Stimulated activated CD4-positive, alpha-beta T cell treated with anti-CD3 and anti-CD28 coated beads, TNF-alpha, amount 100 ng/mL, for 48 hours (primary cell): Measurements from ENCODE around the gene ACAD11.

Experiments used
- DNase-seq, 3 donors: peaks; one replicate each; pipeline ENCODE4 v3.0.0-alpha.2; 2020; ENCODE audit warnings: low read depth in 3 of 3

The ACAD11 gene, protein sequence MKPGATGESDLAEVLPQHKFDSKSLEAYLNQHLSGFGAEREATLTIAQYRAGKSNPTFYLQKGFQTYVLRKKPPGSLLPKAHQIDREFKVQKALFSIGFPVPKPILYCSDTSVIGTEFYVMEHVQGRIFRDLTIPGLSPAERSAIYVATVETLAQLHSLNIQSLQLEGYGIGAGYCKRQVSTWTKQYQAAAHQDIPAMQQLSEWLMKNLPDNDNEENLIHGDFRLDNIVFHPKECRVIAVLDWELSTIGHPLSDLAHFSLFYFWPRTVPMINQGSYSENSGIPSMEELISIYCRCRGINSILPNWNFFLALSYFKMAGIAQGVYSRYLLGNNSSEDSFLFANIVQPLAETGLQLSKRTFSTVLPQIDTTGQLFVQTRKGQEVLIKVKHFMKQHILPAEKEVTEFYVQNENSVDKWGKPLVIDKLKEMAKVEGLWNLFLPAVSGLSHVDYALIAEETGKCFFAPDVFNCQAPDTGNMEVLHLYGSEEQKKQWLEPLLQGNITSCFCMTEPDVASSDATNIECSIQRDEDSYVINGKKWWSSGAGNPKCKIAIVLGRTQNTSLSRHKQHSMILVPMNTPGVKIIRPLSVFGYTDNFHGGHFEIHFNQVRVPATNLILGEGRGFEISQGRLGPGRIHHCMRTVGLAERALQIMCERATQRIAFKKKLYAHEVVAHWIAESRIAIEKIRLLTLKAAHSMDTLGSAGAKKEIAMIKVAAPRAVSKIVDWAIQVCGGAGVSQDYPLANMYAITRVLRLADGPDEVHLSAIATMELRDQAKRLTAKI

DNA sequence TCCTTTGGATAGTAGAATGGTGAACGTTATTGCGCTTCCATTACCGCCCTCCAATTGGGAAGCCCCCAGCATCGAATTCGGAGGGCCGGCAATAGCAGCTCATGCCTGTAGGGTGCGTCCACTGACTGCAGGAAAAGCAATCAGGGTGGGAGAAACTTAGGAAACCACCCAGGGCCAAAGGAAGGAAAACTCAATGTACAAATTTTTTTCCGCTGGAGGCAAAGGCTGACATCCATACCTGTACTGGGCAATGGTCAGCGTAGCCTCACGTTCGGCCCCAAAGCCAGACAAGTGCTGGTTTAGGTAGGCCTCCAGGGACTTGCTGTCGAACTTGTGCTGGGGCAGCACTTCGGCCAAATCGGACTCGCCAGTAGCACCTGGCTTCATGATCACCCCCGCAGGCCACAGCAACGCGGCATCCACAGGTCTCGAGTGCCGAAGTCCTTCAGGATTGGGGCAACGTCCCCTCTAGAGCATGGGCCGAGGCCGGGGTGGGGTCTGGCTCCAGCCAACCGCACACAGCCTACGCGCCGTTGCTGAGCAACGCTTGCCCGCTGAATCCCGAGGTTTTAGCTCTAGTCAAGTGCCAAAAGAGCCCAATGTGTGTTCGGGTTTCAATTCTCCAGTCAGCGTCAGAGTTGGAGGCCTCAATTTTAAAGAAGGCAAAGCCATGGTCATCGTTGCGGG lies at the start of gene ACAD11:
ACAD11 (minus strand) TSS at position 445 of the 687 bp plus-strand sequence; CDS start at position 387, 58 bp downstream.
- DNase-seq, result peak in 1 of 3 donors; percentile 15

DNA sequence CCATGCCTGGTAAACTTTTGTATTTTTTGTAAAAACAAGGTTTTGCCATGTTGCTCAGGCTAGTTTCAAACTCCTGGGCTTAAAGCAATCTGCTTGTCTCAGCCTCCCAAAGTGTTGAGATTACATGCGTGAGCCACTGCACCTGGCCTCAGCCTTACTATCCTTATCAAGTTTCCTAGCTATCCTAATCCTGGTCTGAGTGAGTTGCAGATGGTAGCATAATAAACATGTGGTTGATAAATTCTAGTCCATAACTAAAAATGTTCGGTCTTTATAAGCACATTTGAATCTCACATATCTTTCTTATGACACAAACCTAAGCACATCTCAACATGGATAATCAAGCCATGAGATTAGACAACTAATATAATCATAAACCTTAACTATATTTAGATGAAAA lies 44.1 kb upstream of the ACAD11 start:
- DNase-seq, result no peak

DNA sequence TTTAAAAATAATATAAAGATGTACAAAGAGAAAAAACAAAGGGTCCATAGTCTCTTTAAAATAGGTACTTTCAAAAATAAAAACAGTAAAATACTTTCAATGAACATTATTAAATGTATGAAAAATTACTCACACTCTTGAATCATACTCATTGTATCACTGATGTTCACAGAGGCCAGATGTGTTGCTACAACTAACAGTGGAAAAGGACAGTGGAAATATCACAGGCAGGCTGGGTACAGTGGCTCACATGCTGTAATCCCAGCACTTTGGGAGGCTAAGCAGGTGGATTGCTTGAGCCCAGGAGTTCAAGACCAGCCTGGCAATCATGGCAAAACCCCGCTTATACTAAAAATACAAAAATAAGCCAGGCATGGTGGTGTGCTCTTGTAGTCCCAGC lies 35.8 kb upstream of the ACAD11 start:
- no peak for DNase-seq

DNA sequence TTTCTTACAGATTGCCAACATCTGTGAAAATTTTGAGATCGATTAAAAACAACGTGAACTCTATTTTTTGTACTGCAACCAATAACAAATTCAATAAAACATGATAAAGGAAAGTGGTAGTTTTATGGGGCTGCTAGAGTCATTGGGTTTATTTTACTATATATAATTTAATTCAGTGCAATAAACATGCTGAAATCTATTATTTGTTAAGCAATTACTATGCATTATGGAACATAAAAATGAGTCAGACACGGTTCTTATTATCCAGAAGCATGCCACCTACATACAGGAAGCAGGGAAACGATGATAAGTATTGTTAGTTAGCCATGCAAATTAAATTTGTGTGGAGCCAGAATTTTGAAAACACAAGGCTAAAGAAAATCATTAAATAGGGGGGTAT lies 35.4 kb upstream of the ACAD11 start:
- DNase-seq, result no peak

DNA sequence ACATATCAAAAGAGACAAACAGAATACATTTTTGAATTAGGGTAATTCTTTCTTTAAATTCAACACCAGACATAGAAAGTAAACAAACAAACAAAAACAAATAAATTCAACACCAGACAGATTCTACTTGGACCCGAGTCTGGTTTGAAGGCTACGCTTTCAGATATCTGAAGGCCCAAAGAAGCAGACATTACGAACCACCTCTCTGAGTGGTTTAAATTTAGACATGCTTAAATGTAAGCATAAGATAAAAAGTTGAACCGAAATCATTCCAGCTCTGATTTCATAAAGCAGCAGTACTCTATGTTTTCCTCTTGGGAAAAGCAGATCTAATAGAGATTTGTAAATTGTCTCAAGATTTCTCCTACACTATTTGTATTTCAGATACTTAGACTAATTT lies 30.4 kb upstream of the ACAD11 start:
- no peak for DNase-seq

DNA sequence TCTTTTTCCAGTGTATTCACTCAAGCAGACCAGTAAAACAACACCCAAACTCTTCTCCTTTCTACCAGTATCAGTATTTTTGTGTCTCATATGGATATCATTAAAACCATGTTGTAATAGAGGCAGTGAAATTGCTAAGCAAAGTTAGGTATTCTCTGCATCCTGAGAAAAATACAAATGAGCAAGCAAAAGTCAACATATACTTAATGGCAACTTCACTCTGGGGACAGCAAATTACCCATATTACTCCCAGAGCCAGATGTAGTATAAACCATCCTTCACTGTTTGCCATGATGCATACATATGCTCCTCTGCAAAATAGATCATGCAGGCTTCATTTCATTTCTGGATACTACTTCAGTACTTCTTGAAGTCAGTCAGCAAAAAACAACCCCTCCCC lies 22.6 kb upstream of the ACAD11 start:
- DNase-seq, result no peak

DNA sequence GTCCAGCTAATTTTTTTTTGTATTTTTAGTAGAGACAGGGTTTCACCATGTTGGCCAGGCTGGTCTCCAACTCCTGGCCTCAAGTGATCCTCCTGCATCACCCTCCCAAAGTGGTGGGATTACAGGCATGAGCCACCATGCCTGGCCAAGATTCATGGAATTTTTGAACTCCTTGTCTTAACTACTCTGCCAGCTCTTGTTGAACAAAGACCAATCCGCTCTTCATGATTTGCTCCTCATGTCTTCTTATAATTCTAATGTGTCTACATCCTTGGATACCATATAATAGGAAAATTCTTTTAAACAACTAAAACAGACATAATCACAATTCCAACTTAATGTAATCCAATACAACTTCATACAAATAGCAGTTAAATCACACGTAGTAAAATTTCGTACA lies 21.8 kb upstream of the ACAD11 start:
- no peak for DNase-seq

DNA sequence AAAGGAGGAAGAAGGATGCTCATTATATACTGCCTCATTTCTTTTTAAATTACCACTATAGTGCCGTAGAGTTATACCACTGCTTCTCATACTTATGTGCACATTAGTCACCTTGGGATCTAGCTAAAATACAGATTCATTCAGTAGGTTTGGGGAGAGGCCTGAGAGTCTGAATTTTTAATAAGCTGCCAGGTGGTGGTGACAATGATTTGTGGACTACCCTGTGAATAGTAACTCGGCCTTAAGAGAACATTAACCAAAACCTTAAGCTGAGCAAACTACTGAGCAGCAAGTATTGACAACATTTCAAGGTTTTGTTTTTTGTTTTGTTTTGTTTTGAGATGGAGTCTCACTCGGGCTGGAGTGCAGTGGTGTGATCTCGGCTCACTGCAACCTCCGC lies 20.3 kb upstream of the ACAD11 start:
- no peak for DNase-seq

DNA sequence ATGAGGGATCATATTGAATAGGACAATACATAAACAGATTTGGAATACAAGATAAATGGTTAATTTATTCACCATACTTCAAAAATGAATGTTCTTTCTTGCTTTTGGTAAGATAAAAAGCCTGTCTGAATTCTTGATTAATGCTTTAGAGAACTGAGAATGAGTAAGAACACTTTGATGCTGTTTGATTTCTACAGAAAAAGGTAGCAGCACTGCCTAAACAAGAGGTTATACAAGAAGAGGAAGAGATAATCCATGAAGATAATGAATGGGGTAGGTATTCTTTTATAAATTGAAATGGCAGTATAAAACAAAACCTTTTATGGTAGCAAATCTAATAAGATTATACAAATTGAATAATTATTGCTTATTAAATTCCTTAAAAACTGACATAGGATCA lies 15.8 kb upstream of the ACAD11 start:
- no peak for DNase-seq

DNA sequence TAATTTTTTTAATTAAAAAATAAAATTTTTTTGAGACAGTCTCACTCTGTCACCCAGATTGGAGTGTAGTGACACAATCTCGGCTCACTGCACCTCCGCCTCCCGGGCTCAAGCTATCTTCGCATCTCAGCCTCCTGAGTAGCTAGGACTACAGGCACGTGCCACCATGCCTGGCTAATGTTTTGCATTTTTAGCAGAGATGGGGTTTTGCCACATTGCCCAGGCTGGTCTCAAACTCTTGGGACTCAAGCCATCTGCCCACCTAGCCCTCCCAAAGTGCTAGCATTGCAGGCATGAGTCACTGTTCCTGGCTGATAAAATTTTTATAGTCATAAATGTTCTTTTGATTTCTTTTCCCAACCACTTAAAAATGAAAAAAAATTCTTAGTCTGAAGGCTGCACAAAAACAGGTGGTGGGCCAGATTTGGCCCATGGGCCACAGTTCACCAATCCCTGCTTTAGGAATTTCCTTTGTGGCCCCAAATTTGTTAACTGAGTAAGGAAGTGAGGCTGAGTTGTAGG lies 9.7 kb upstream of the ACAD11 start:
- no peak for DNase-seq

DNA sequence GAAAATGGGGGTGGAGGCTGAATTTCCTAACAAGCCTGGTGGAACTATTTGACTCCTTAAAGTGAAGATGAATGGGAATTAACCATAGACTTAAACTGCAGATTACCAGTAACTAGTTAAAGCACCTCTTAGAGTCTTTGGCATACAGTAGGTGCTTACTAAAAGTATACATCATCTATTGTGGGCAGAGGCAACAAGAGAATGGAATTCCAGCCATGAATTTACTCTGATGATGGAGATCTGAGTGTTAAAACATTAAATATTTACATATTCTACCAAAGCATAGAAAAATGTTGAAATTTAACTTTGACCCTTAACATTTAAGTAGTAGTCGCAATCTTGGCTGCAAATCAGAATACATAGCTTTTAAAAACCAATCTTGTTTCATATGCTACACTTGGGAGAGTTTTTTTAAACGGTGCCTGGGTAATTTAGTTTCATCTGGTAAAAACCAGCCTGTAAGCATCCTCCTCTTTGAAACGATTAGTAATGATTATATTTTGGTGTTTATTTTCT lies 5.7 kb upstream of the ACAD11 start:
- no peak for DNase-seq

DNA sequence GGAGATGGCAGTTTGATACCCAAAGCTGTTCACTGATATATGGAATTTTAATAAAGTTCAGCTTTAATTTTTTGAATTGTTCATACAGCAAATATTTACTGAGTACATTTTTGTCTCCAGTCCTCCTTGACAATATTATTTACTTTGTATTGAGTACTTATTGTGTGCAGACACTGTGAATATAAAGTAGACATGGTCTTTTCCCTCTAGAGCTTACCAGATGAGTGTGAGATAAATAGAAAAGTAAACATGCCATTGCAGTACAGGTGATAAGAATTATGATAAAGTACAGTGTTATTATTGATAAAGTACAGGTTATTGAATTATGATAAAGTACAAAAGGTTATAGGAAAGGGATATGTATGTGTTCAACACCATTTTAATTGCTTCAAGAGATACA lies 2.6 kb upstream of the ACAD11 start:
- no peak for DNase-seq

DNA sequence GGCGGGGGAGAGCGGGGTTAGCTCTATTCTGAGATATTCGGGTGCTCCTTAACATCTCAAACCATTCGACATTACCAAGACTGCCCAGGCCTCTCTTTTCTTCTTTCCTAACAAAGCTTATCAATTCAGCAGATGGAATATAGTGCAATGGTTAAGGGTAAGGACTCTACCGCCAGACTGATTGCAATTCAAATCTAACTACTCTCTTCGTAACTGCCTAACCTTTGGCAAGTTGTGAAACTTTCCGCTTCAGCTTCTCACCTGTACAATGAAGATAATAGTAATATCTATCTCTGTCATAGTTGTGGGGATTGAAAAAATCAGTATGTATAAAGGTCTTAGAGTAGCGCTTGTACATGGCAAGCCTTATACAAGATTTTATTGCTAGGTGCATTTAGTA lies 1.5 kb upstream of the ACAD11 start:
- no peak for DNase-seq

DNA sequence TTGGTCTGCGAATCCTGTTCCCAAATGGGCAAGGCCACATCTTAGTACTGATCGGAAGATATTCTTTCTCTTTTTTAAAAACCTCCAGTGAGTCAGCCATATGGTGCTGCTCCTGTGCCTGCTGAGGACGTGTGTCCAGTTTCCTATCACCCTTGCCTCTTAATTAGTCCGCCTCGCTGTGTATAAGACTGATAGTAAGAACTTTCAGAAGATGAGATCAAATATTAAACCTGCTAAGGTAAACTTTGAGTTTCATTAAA lies 1.1 kb upstream of the ACAD11 start:
- DNase-seq, result no peak

DNA sequence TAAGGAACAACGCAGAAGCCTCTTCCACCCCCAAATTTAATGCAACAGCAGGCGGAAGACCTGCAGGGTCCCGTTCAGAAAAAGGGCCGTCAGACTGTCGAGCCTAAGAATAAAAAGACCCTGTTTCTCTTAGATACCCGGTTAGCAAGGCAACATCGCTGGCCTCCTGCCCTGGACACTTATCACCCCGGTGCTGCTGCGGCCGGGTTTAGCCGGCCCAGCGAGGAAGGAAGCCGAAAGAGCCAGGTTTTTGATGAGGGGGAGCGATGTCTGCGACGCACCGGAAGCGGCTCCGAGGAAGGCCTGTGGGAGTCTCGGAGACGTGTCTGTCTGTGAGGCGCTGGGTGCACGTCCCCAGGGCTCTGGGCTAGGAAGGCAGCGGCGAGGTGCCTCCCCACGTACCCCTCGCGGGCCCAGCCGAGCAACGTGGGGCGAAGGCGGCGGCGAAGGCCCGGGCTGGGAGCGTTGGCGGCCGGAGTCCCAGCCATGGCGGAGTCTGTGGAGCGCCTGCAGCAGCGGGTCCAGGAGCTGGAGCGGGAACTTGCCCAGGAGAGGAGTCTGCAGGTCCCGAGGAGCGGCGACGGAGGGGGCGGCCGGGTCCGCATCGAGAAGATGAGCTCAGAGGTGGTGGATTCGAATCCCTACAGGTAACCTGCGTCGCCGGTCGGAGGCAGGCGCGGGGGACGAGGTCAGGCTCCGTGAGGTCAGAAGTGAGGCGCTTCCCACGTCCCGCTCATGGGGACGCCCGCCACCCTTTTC lies 622 bp upstream of the ACAD11 start, which contains the start of gene UBA5:
UBA5 (plus strand) TSS at position 278 of the 759 bp plus-strand sequence; CDS start at position 487, 209 bp downstream.
- peak; percentile 35 to 59 (median 59) for DNase-seq

DNA sequence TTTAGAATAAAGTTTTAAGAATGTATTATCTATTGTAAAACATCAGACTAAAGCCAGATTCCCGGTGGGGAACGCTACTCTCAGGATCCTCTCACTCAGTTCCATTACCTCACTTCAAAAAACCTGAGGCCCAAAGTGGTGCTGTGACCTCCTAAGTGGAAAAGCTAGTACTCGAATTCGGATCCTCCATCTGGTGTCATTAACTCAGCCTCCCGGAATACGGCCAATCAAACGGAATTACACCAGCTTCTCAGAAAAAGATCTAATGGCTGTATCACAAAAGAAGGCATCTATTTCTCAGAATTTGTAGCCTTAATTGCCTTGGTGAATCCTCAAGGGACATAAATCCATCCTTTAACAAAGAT lies 627 bp downstream of the ACAD11 start:
- no peak for DNase-seq

DNA sequence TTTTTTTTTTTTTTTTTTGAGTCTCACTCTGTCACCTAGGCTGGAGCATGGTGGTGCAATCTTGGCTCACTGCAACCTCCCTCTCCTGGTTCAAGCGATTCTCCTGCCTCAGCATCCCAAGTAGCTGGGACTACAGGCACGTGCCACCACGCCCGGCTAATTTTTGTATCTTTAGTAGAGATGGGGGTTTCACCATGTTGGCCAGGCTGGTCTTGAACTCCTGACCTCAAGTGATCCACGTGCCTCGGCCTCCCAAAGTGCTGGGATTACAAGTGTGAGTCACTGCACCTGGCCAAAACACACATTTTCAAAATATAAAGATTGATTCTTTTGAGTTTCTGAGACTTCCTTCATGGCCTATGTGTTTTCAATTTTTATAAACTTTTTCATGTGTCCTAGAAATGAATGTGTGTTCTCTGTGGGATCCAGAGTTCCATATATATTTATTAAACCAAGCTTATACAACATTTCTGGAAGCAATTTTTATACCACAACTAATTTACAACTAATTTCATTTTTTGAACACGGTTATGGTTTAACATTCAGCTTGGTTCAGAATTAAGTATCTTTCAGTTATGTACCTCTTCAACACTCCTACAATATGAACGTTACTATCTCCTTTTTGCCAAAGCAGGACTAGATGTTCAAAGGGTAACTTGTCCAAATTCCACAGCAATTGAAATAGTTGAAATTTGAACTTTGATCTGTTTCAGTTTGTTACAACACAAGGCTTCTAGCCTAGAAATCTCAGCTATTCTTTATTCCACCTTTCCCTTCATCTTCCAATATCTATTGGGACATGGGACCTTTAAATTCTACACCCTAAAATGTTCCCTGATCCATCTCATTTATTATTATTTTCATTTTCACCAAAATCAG lies 1.5 kb downstream of the ACAD11 start:
- no peak for DNase-seq

DNA sequence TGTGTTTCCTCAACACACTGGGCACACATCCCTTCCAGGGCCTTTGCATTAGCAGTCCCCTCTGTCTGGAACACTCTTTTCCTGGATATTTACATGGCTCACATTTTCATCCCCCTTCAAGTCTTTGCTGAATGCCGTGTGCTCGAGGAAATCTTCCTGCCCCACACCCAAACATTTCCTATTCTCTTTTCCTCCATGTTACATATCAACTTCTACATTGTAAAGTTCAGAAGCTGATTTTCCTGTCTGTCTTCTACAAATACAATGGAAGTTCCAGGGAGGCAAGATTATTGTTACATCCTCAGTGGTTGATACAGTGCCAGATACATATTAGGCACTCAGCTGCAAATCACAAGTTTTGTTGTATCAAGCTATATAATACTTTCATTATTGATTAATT lies 4.1 kb downstream of the ACAD11 start:
- DNase-seq, result no peak

DNA sequence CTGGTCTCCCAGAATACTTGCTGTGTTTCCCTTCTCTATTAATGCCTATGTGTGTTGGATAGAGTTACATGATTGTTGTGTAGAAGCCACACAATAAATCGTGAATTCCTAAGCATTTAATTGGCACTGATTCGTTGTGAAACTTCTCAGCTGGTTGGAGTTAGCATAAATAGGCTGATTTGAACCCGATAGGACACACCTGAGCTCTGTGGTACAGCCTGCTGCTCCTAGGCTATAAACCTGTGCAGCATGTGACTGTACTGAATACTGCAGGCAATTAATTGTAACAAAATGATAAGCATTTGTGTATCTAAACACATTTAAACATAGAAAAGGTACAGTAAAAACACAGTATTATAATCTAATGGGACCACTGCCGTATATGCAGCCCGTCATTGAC lies 4.9 kb downstream of the ACAD11 start:
- DNase-seq, result no peak

DNA sequence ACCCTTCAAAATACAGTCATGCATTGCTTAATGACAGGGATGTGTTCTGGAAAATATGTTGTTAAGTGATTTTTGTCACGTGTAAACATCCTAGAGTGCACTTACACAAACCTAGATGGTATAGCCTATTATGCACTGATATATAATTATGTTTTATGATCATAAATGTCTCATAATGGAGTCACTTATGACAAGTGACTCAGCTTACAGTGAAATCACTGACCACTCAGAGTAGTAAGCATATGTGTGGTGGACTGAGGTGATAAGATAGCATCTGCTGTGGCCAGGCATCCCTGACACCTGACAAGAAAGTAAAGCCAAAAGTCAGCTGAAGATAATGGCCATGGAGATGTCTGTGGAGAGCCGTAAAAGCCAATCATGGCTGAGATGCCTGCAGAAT lies 5.4 kb downstream of the ACAD11 start:
- DNase-seq, result no peak
